Right atrium auricular region (tissue), 2 donors: Measurements from ENCODE around the gene HOXD8. TPM values are rescaled to one million over a fixed set of nuclear protein-coding genes. Genes with fewer than 3 reads are reported as not detected.

ENCODE experiments used
- DNase-seq: peaks from one replicate; pipeline ENCODE4 v3.0.0-alpha.2; 2019; ENCODE audit warnings: low spot score
- H3K27ac ChIP-seq, 2 donors: fragments of 200-600 bp; sonication (generic); 1 replicate in 1 of 2; 2 replicates in 1 of 2; pipeline ENCODE4 v1.5.1; 2016 to 2019
- H3K27me3 ChIP-seq, 2 donors: fragments of 200-600 bp; sonication (generic); one replicate each; pipeline versions ENCODE4 v1.5.1 to v1.6.0; 2017 to 2019
- H3K36me3 ChIP-seq: fragments of 200-600 bp; sonication (generic); one replicate; pipeline ENCODE4 v1.5.1; 2016
- H3K4me1 ChIP-seq, 2 donors: fragments of 200-600 bp; sonication (generic); one replicate each; pipeline versions ENCODE4 v1.5.1 to v1.6.0; 2017 to 2019
- H3K4me3 ChIP-seq, 2 donors: fragments of 200-600 bp; sonication (generic); 1 replicate in 1 of 2; 2 replicates in 1 of 2; pipeline ENCODE4 v1.5.1; 2017 to 2019; ENCODE audit warnings: mild to moderate bottlenecking in 1 of 2, moderate library complexity in 1 of 2
- H3K9me3 ChIP-seq, 2 donors: fragments of 200-600 bp; sonication (generic); one replicate each; pipeline ENCODE4 v1.5.1; 2019
- CTCF ChIP-seq, 2 donors: fragments of 200-600 bp; sonication (generic); IDR thresholded peaks; one replicate each; pipeline ENCODE4 v1.5.1; 2019; ENCODE audit warnings: antibody characterized with exemption in 2 of 2
- total RNA-seq, 2 donors: library from RNA; depleted of rRNA; stranded (reverse); fragments of >200 nt; gene quantifications; one replicate each; pipeline ENCODE4 v1.1.0, GENCODE V29; 2016

The HOXD8 gene
- total RNA-seq, 2 donors from 2014 or later = 0.55 to 1.1 TPM

- Histone ChIP-seq H3K27me3 (peaks cover 71 to 92% of the 10 kb centered on the region in 2 donors), H3K4me3 (no peak overlapping the region), H3K27ac (no peak overlapping the region), H3K36me3 (no peaks in the 10 kb centered on the region), H3K9me3 (no peaks in the 10 kb centered on the region), H3K4me1 (peaks cover 0 to 32% of the 10 kb centered on the region in 2 donors)
- DNase-seq = no peak
- no peak for TF ChIP-seq CTCF (IDR thresholded peaks at IDR 0.05)
Measured at GRCh38 chr2:176109192-176109901, 20.2 kb upstream of the HOXD8 start.

DNA sequence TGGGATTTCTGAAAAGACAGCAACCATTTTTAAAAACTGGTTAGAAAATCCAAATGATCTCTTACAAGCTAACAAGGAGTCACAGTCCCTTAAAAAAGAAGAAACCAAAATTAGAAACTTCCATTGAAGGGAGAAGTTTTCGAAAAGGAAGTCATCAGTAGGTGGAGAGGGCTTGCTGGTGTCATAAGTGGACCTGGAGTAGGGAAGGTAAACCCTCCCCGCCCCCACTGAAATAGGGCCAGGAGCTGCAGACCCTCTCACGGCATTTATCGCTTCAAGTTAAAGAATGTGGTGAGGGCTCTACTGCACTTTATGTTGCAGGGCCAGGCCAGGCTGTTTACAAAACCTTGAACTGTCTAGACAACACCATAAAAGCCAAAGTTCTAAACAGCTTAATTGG, 19.6 kb upstream of the HOXD8 start:
- Histone ChIP-seq H3K4me1 (peaks cover 0 to 26% of the 10 kb centered on the region in 2 donors), H3K36me3 (no peaks in the 10 kb centered on the region), H3K27ac (no peak overlapping the region), H3K4me3 (no peak overlapping the region), H3K27me3 (peaks cover 73 to 92% of the 10 kb centered on the region in 2 donors), H3K9me3 (no peaks in the 10 kb centered on the region)
- TF ChIP-seq CTCF (IDR thresholded peaks at IDR 0.05) = no peak
- DNase-seq = no peak

- TF ChIP-seq CTCF (IDR thresholded peaks at IDR 0.05) = no peak
- Histone ChIP-seq H3K4me3 (no peak overlapping the region), H3K4me1 (peaks cover 0 to 25% of the 10 kb centered on the region in 2 donors), H3K27ac (no peak overlapping the region), H3K9me3 (no peaks in the 10 kb centered on the region), H3K27me3 (peaks cover 74 to 89% of the 10 kb centered on the region in 2 donors), H3K36me3 (no peaks in the 10 kb centered on the region)
- no peak for DNase-seq
Measured at GRCh38 chr2:176110415-176111308, 18.8 kb upstream of the HOXD8 start.

GRCh38 chr2:176111309-176111663, 18.2 kb upstream of the HOXD8 start:
- peaks cover 0 to 27% of the 10 kb centered on the region in 2 donors for H3K4me1 ChIP-seq
- H3K36me3 ChIP-seq = no peaks in the 10 kb centered on the region
- H3K27me3 ChIP-seq = peaks cover 80 to 89% of the 10 kb centered on the region in 2 donors
- no peak overlapping the region for H3K4me3 ChIP-seq
- no peak for DNase-seq
- peak; percentile 17 to 64 for TF ChIP-seq CTCF (IDR thresholded peaks at IDR 0.05)
- no peak overlapping the region for H3K27ac ChIP-seq
- H3K9me3 ChIP-seq = no peaks in the 10 kb centered on the region

DNA sequence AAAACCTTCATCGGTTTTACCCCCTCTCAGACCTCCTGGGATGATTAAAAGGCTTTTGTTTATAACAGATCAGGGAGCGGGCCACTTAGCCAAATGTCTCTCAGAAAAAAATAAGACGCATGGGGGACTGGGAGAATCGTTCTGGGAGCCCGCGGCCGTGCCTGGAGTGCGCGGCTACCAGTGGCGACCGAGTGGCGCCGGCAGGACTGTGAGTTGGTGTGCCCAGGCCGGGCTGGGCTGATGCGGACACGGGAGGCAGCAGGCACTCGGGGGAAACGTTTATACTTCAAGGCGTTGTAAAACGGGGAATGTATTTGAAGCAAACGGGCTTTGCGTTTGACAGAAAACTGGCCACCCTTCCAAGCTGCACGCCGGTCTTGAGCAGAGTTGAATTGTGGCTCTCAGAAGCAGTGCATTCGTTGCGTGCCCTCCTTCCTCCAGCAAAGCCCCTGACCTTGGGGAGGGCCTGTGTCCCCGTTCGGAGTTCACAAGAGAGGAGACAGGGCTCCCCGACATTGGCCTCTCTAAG, 17.6 kb upstream of the HOXD8 start:
- DNase-seq = no peak
- Histone ChIP-seq H3K27ac (no peak overlapping the region), H3K4me3 (no peak overlapping the region), H3K27me3 (peaks cover 79 to 89% of the 10 kb centered on the region in 2 donors), H3K36me3 (no peaks in the 10 kb centered on the region), H3K4me1 (peaks cover 0 to 25% of the 10 kb centered on the region in 2 donors), H3K9me3 (no peaks in the 10 kb centered on the region)
- no peak for TF ChIP-seq CTCF (IDR thresholded peaks at IDR 0.05)
